Measurements from ENCODE around the gene KPNA5.

Gene KPNA5

GRCh38 chr6:116772450-116772849, 91.4 kb downstream of the KPNA5 start:
- Histone ChIP-seq H3K4me2 (no peak overlapping the region), H3K4me3 (no peak overlapping the region), H3K9me3 (no peaks in the 10 kb centered on the region), H4K20me1 (no peaks in the 10 kb centered on the region), H3K9ac (no peak overlapping the region), H3K27me3 (no peaks in the 10 kb centered on the region), H3K4me1 (no peaks in the 10 kb centered on the region), H3K27ac (no peak overlapping the region), H3K36me3 (no peaks in the 10 kb centered on the region)
- TF ChIP-seq Cebpa-rat (IDR thresholded peaks at IDR 0.05) = no peak

- no peak overlapping the region for H3K4me3 ChIP-seq
- no peak overlapping the region for H3K4me2 ChIP-seq
- H4K20me1 ChIP-seq = no peaks in the 10 kb centered on the region
- H3K9me3 ChIP-seq = no peaks in the 10 kb centered on the region
- TF ChIP-seq Cebpa-rat (IDR thresholded peaks at IDR 0.05) = no peak
- H3K36me3 ChIP-seq = no peaks in the 10 kb centered on the region
- H3K4me1 ChIP-seq = no peaks in the 10 kb centered on the region
- H3K27ac ChIP-seq = no peak overlapping the region
- no peak overlapping the region for H3K9ac ChIP-seq
- no peaks in the 10 kb centered on the region for H3K27me3 ChIP-seq
Measured at GRCh38 chr6:116773886-116774285, 92.9 kb downstream of the KPNA5 start.

- Histone ChIP-seq H3K36me3 (no peaks in the 10 kb centered on the region), H3K9me3 (no peaks in the 10 kb centered on the region), H3K4me1 (no peaks in the 10 kb centered on the region), H3K4me3 (no peak overlapping the region), H3K9ac (no peak overlapping the region), H4K20me1 (no peaks in the 10 kb centered on the region), H3K27me3 (no peaks in the 10 kb centered on the region), H3K4me2 (no peak overlapping the region), H3K27ac (no peak overlapping the region)
- no peak for TF ChIP-seq Cebpa-rat (IDR thresholded peaks at IDR 0.05)
Measured at GRCh38 chr6:116779573-116780164, 98.7 kb downstream of the KPNA5 start.

GRCh38 chr6:116783852-116784251, 102.8 kb downstream of the KPNA5 start:
- no peaks in the 10 kb centered on the region for H3K36me3 ChIP-seq
- no peak overlapping the region for H3K27ac ChIP-seq
- H4K20me1 ChIP-seq = no peaks in the 10 kb centered on the region
- H3K4me1 ChIP-seq = no peaks in the 10 kb centered on the region
- TF ChIP-seq Cebpa-rat (IDR thresholded peaks at IDR 0.05) = no peak
- no peak overlapping the region for H3K4me3 ChIP-seq
- no peak overlapping the region for H3K9ac ChIP-seq
- no peaks in the 10 kb centered on the region for H3K27me3 ChIP-seq
- H3K9me3 ChIP-seq = no peaks in the 10 kb centered on the region
- H3K4me2 ChIP-seq = no peak overlapping the region
